Adipocyte (in vitro differentiated cells): ENCODE results near the gene PPY.
"Not testable (repeated sequence)": the region's sequence is repeated elsewhere in the genome, so short reads cannot be mapped to it uniquely, and the experiment has no call there.

Experiments used
- DNase-seq: peaks from one replicate; pipeline ENCODE4 v3.0.0-alpha.2; 2015; ENCODE audit warnings: low read depth
- H3K27me3 ChIP-seq: replicated peaks from 2 replicates; pipeline ENCODE4 v1.7.0; 2013; ENCODE audit warnings: mild to moderate bottlenecking, low read length, moderate library complexity; ENCODE audit not compliant: control insufficient read depth, insufficient read depth
- H3K36me3 ChIP-seq: 2 replicates; pipeline ENCODE4 v1.7.0; 2013; ENCODE audit warnings: low read length, mild to moderate bottlenecking, moderate library complexity; ENCODE audit not compliant: control insufficient read depth, insufficient read depth, severe bottlenecking
- H3K4me1 ChIP-seq: 2 replicates; pipeline ENCODE4 v1.7.0; 2013; ENCODE audit warnings: mild to moderate bottlenecking, low read length, moderate library complexity; ENCODE audit not compliant: control insufficient read depth, insufficient read depth
- H3K4me3 ChIP-seq: 2 replicates; pipeline ENCODE4 v1.7.0; 2013; ENCODE audit warnings: mild to moderate bottlenecking, low read length, moderate library complexity
- H3K9ac ChIP-seq: 2 replicates; pipeline ENCODE4 v1.7.0; 2013; ENCODE audit warnings: mild to moderate bottlenecking, low read length, moderate library complexity
- H3K9me3 ChIP-seq: 2 replicates; pipeline ENCODE4 v1.7.0; 2013; ENCODE audit warnings: mild to moderate bottlenecking, low read length, moderate library complexity; ENCODE audit not compliant: control insufficient read depth

PPY gene

GRCh38 chr17:43928609-43929008, 13.7 kb downstream of the PPY start:
- Histone ChIP-seq H3K4me1 (peaks cover 9% of the 10 kb centered on the region), H3K9me3 (no peaks in the 10 kb centered on the region), H3K36me3 (no peaks in the 10 kb centered on the region), H3K9ac (no peak overlapping the region), H3K27me3 (peaks cover 31% of the 10 kb centered on the region), H3K4me3 (no peak overlapping the region)
- no peak for DNase-seq

GRCh38 chr17:43927929-43928328, 14.3 kb downstream of the PPY start:
- H3K27me3 ChIP-seq = peaks cover 35% of the 10 kb centered on the region
- H3K36me3 ChIP-seq, DNase-seq, H3K4me1 ChIP-seq, H3K9ac ChIP-seq, H3K9me3 ChIP-seq: not testable (repeated sequence)
- peak overlapping the region; percentile 23 for H3K4me3 ChIP-seq

GRCh38 chr17:43927060-43927864, 15.0 kb downstream of the PPY start:
- Histone ChIP-seq H3K27me3 (peaks cover 36% of the 10 kb centered on the region), H3K36me3 (no peaks in the 10 kb centered on the region), H3K4me3 (peak overlapping the region; percentile 71), H3K4me1 (peaks cover 9% of the 10 kb centered on the region), H3K9me3 (no peaks in the 10 kb centered on the region), H3K9ac (no peak overlapping the region)
- no peak for DNase-seq

DNA sequence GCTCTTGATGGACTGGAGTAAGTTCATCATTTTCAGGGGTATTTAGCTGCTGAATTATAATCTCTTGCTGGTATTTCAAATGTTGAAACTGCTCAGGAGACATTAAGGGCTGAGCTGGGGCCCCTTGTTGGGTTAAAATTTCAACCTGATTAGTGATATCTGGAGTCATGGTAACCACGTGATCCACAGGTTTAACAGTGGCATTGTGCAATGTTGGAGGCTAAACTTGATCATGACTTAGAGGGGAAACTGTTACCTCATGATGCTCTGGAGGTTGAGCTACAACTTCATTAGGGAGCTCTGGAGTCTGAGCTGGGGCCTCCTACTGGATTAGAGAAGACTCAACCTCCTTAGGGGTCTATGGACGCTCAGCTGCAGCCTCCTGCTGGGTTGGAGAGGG, 17.7 kb downstream of the PPY start:
- Histone ChIP-seq H3K4me3 (no peak overlapping the region), H3K4me1 (peaks cover 9% of the 10 kb centered on the region), H3K36me3 (no peaks in the 10 kb centered on the region), H3K9ac (no peak overlapping the region), H3K27me3 (peaks cover 36% of the 10 kb centered on the region), H3K9me3 (no peaks in the 10 kb centered on the region)
- no peak for DNase-seq

DNA sequence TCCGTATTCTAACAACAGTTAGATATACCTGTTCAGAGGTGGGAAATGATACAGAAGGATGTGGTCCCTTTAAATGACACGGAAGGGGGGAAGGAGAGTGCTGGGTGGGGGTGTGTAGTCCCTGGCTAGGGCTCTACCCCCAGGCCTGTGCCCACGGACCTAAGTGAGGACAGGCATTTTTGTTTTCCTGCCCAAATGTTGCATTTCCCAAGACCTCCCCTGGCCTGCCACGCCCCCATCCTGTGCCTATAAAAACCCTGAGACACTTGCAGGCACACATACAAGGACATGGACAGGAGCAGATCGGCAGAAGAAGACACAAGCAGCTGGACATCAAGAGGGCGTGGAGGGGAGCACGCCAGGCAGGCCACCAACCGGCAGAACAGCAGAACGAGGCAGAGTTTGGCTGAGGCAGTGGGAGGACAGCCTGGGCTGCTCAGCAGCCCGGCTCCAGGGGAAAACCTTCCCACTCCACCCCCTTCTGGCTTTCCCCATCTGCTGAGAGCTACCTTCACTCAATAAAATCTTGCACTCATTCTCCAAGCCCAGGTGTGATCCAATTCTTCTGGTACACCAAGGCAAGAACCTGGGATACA, 21.7 kb downstream of the PPY start:
- no peak for DNase-seq
- Histone ChIP-seq H3K4me3 (no peak overlapping the region), H3K36me3 (no peaks in the 10 kb centered on the region), H3K9me3 (no peaks in the 10 kb centered on the region), H3K27me3 (peaks cover 26% of the 10 kb centered on the region), H3K4me1 (no peaks in the 10 kb centered on the region), H3K9ac (no peak overlapping the region)

DNA sequence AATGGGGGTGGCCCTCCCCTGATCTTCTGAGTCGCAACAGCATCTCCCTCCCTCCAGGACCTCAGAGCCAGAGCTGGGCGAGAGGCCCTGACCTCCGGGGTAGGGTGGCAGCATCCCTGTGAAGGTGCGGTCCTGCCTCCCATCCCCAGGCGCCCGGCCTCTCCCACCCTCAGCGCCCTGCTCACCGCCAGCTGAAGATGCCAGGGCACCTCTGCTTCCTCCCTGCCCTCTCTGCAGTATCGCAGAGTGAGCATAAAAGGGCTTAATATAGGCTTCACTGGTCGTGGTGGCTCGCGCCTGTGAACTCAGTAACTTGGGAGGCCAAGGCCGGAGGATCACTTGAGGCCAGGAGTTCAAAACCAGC, 24.3 kb downstream of the PPY start:
- Histone ChIP-seq H3K27me3 (peaks cover 9% of the 10 kb centered on the region), H3K4me3 (no peak overlapping the region), H3K36me3 (no peaks in the 10 kb centered on the region), H3K9ac (no peak overlapping the region), H3K9me3 (no peaks in the 10 kb centered on the region), H3K4me1 (no peaks in the 10 kb centered on the region)
- DNase-seq = no peak

DNA sequence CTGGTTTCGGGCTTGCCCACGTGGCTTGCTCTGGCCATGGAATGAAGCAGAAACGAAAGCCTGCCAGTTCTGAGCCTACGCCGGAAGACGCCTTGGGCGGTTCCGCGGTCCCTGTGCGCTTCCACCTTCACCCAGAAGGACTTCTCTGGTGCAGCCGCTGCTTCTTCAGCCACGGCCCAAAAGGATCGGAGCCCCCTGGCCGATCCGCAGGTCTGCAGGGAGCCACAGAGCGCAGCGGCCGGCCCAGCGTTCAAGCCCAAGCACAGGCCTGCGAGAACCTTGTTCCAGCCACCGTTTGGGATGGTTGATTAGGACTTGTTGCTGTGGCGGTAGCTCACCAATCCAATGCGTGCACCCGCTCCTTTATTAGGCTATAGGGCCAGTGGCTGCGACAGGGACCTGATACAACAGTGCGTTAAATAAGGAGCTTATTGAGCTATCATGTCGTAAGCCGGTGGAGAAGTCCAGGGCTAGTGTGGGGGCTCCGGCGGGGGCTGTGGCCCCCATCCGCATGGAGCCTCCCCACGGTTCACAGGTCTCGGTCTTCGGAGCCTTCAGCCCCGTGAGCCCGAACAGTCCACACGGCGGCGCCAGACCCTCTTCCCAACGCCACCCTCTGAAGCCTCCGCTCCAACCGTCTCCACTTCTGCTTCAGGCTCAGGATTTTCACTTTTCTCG, 24.8 kb downstream of the PPY start:
- peak overlapping the region; percentile 46 for H3K4me3 ChIP-seq
- H3K9ac ChIP-seq = no peak overlapping the region
- no peaks in the 10 kb centered on the region for H3K4me1 ChIP-seq
- H3K27me3 ChIP-seq = peaks cover 8% of the 10 kb centered on the region
- DNase-seq = no peak
- H3K9me3 ChIP-seq = no peaks in the 10 kb centered on the region
- no peaks in the 10 kb centered on the region for H3K36me3 ChIP-seq

DNA sequence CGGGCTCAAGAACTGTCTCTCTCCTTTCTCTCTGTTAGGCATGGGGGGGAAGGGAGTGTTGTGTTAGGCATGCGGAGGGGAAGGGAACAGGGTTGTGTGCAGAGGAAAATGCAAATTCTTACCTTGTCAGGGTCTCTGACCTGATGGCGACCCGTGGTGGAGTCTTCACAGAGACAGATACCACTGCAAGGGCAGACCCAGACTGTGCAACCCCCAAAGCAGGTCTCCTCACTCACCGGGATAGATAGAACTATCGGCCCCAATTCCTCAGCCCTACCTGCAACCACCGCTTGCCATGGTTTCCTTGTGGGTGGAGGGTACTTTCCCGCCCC, 25.3 kb downstream of the PPY start:
- Histone ChIP-seq H3K27me3 (peaks cover 10% of the 10 kb centered on the region), H3K4me1 (no peaks in the 10 kb centered on the region), H3K9ac (no peak overlapping the region), H3K4me3 (no peak overlapping the region), H3K9me3 (no peaks in the 10 kb centered on the region), H3K36me3 (no peaks in the 10 kb centered on the region)
- DNase-seq = no peak

GRCh38 chr17:43916385-43916784, 25.9 kb downstream of the PPY start:
- Histone ChIP-seq H3K9ac (no peak overlapping the region), H3K4me3 (no peak overlapping the region), H3K27me3 (peaks cover 15% of the 10 kb centered on the region), H3K9me3 (no peaks in the 10 kb centered on the region), H3K36me3 (no peaks in the 10 kb centered on the region), H3K4me1 (no peaks in the 10 kb centered on the region)
- no peak for DNase-seq

- Histone ChIP-seq H3K9me3 (no peaks in the 10 kb centered on the region), H3K9ac (no peak overlapping the region), H3K4me3 (no peak overlapping the region), H3K36me3 (no peaks in the 10 kb centered on the region), H3K4me1 (no peaks in the 10 kb centered on the region), H3K27me3 (peaks cover 16% of the 10 kb centered on the region)
- no peak for DNase-seq
Observed at GRCh38 chr17:43915559-43915958, 26.7 kb downstream of the PPY start.

GRCh38 chr17:43914451-43914850, 27.8 kb downstream of the PPY start:
- Histone ChIP-seq H3K36me3 (no peaks in the 10 kb centered on the region), H3K9ac (no peak overlapping the region), H3K9me3 (no peaks in the 10 kb centered on the region), H3K27me3 (peaks cover 16% of the 10 kb centered on the region), H3K4me1 (no peaks in the 10 kb centered on the region), H3K4me3 (no peak overlapping the region)
- DNase-seq = no peak
